Measurements from ENCODE around the gene EFCC1.

EFCC1 gene

DNA sequence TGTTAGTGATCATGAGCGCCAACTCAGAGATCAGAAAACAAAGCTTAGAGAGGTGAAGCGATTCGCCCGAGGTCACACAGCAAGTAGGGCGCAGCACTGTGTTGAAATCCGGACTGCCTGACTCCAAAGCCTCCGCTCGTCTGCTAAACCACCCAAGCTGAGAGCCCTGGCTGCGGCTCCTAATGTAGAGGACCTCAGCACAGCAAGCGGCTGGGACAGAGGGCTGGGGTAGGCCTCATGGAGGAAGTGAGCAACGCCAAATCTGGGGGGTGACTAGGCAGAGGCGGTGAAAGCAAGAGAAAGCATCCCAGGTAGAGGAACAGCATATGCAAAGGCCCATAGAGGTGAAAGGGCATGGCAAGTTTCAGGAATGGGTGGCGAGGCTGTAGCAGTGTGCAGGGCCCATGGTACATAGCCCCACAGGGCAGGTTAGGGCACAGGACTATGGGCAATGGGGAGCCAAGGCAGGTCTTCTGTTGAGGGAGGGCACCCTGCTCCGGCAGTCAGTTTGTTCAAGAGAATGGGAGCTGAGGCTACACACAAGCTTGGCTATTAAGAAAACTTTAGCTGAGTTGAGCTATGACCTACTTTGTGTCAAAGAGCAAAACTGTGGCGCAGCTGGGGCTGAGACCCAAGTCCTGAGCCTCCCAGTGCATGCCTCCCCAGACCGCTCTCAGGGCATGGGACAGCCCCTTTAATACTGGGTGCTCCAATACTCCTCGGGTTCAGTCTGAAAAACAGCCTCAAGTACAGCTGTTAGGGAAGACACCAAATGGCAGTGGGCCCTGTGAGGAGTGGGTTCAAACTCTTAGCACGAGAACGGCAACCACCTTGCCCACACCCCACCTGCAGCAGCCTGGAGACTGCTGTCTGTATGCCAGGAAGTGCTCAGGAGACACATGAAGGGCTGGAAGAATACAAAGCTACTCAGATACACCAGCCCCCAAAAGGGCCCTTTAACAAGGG lies 6.2 kb upstream of the EFCC1 start:
- DNase-seq, result no peak

- DNase-seq, result no peak
Observed at GRCh38 chr3:128995737-128996136, 5.4 kb upstream of the EFCC1 start.

DNA sequence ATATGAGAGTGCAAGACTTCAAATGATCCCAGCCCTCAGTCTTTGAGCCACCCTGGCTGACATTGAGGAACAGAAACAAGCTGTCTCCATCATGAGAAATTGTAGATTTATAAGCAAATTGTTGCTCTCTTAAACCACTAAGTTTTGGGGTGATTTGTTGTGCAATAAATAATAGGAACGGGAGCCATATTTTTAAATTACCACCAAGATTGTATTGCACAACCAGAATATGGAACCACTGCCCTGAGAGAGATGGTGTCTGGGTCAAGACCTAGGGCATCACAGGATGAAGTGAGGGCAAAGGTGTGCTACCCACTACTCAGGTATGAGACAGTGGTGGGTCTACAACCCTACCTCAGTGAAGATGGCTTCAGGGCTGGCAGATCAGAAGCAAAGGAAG lies 4.9 kb upstream of the EFCC1 start:
- no peak for DNase-seq

DNA sequence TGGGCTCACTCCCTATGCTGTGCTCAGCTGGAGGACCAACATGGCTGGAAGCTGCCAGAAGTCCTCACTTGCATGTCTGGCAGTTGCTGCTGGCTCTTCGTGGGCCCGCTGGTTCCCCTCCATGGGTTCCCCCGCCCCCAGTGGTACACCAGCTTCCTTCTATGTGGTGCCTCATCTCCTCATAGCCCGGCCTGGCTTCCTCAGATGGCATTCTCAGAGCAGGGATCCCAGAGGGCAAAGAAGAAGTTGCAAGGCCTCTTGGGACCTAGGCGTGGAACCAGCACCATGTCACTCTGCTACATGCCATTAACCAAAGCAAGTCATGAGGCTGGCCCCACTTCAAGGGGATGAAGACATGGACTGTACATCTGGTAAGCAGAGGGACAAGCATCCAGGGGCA lies 4.4 kb upstream of the EFCC1 start:
- DNase-seq, result no peak

DNA sequence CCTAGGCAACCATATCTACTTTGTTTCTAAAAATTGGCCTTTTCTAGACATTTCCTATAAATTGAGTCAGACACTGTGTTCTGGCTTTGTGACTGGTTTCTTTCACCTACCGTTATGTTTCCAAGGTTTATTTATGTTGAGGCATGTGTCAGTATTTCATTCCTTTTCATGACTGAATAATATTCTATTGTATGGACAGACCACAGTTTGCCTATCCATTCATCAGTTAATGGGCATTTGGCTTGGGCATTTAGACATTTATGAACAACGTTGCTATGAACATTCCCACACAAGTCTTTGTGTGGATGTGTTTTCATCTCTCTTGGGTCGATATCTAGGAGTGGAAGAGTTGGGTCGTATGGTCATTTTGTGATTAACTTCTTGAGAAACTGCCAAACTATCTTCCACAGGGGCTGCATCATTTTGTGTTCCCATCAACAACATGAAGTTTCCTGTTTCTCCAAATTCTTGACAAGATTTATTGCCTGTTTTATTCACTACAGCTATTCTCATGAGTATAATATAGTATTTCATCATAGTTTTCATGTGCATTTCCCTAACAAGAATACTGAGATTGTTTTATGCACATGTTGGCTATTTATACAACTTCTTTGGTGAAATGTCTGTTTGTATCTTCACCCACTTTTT lies 3.5 kb upstream of the EFCC1 start:
- DNase-seq, result no peak

DNA sequence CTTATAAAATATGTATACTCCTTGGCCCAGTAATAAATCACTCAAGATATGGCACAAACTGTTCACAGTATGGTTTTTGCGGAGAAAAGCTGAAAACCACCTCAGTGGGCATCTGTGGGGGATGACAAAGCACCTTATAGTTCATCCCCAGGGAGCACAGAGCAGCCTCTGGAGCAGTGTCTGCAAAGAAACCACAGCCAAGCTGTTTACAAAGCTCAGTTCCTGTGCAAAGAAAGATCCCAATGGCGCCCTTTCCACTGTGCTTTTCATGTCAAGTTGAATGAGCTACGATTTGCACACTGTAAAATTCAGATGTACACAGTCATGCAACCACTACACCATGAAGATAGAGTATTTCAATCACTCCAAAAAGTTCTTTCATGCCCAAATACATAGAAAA lies 2.5 kb upstream of the EFCC1 start:
- DNase-seq, result no peak

GRCh38 chr3:128999102-128999501 lies 2.0 kb upstream of the EFCC1 start:
- DNase-seq, result no peak

DNA sequence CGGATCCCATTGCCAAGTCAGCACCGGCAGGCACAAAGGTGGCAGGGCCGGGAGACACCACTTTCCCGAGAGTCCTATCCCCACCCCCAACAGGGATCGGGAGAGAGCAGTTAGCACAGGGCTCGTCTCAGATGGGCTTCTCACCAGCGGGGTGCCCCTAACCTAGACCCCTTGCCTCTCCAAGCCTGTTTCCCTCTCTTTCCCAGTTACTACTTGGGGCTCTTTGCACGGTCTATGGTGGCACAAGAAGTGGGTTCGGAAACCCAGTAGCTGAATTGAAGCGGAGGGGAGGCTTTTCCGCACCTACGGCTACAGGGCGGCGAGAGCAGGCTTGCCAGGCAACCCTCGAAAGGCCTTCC lies 383 bp upstream of the EFCC1 start:
- no peak for DNase-seq

- no peak for DNase-seq
Observed at GRCh38 chr3:129001806-129002572, 885 bp downstream of the EFCC1 start.

GRCh38 chr3:129002573-129003569 lies 1.8 kb downstream of the EFCC1 start:
- no peak for DNase-seq

GRCh38 chr3:129003578-129004112 lies 2.5 kb downstream of the EFCC1 start:
- DNase-seq, result peak in 2 of 51 donors; percentile 21

- no peak for DNase-seq
Observed at GRCh38 chr3:129004639-129005295, 3.7 kb downstream of the EFCC1 start.

GRCh38 chr3:129005526-129006303 lies 4.6 kb downstream of the EFCC1 start:
- no peak for DNase-seq

DNA sequence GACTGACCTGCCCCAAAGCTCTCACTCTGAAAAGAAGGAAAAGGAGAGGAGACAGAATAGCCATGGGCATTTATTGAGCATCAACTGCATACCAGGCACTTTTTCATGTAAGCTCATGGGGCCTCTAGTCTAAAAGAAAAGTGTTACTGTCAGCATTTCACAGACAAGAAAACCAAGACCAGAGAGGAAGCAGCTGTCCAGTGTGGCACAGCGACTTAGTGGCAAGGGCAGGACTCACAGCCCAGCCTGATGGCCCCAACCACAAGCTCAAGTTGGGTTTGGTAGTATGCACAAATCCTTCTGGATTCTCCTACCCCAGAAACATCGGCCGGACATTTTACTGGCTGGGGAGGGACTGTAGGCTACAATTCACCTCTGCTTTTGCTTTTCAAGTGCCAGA lies 5.8 kb downstream of the EFCC1 start:
- no peak for DNase-seq

GRCh38 chr3:129007792-129008191 lies 6.7 kb downstream of the EFCC1 start:
- DNase-seq, result no peak

DNA sequence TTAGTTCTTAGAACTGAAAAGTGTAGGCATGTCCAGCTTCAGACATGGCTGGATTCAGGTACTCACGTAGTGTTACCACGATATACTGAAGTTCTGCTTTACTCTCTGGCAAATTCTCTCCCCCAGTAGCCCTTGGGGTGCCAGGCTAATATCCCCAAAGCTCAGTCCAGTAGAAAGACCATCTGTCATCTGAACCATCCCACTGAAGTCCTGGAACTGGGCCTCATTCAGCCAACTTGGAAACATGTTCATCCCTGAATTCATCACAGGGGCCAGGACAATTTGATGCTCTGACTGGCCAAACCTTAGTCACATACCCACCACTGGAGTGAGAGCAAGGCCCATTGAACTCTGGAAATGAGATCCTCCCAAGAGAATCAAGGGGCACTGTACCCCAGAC lies 8.2 kb downstream of the EFCC1 start:
- no peak for DNase-seq

GRCh38 chr3:129010310-129010956 lies 9.3 kb downstream of the EFCC1 start:
- no peak for DNase-seq

GRCh38 chr3:129013491-129013891 lies 12.4 kb downstream of the EFCC1 start:
- no peak for DNase-seq

GRCh38 chr3:129014148-129014547 lies 13.0 kb downstream of the EFCC1 start:
- peak in 30 of 51 donors; percentile 12 to 79 (median 38) for DNase-seq

All from hypothalamus (tissue), 51 donors.